Pons (tissue), 1 donor: ENCODE data around the gene LPGAT1.
"Not testable (repeated sequence)": the region's sequence is repeated elsewhere in the genome, so short reads cannot be mapped to it uniquely, and the experiment has no call there.

ENCODE experiments used
- DNase-seq: peaks from one replicate; pipeline ENCODE4 v3.0.0-alpha.2; 2016; ENCODE audit warnings: low spot score

LPGAT1 gene, protein sequence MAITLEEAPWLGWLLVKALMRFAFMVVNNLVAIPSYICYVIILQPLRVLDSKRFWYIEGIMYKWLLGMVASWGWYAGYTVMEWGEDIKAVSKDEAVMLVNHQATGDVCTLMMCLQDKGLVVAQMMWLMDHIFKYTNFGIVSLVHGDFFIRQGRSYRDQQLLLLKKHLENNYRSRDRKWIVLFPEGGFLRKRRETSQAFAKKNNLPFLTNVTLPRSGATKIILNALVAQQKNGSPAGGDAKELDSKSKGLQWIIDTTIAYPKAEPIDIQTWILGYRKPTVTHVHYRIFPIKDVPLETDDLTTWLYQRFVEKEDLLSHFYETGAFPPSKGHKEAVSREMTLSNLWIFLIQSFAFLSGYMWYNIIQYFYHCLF

DNA sequence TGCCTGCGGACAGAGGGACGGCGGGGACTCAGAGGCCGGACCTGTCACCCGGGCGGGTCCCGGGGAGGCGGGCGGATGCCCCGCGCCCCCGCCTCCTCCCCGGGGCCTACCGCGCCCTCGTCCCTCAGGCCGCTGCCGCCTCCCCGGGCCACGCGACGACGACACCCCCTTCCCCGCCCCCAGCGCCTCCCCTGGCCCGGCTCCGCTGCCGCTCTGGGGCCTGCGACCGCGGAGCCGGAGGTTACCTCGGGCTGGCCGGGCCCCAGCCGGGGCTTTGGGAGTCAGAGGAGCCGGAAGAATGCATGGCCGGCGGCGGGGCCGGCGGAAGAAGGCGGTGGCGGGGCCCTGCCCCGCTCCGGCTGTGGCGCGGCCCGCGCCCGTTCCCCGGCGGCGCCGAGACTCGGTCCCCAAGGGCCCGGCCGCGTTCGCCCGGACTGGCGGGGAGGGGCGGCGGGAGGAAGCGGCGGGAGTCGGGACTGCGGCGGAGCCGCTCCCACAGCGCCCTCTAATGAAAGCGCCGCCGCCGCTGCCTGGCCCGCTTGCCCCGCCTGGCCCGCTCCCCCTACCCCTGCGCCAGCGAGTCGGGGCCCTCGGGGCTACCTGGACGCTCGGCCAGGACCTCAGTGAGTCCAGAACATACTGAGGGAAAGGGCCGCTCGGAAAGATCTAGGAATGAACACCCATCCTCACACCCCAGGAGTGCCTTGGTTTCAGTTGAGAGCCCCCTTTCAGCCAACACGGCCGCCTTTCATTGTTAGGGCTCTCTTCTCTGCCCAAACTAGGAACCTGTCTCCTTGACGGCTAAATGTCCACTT lies at the start of gene LPGAT1:
Gene LPGAT1 (minus strand): TSS at position 436 of the 815 bp plus-strand sequence. CDS start 1,467 bp downstream, outside the sequence.
- DNase-seq: peak; percentile 64

DNA sequence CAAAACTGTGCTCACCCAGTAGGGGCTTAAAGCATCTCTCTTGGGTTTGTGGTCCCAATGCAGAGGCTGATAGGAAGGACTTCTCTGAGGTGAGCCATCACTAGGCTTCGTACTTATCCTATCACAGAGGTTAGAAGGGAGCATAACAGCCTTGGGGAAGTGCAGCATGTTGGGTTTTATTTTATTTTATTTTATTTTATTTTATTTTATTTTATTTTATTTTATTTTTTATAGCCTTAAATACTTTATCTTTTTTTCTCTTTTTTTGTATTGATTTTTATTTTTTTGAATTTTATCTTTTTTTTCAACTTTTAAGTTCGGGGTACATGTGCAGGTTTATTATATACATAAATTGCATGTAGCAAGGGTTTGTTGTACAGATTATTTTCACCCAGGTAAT lies 48.9 kb upstream of the LPGAT1 start:
- DNase-seq: no peak

DNA sequence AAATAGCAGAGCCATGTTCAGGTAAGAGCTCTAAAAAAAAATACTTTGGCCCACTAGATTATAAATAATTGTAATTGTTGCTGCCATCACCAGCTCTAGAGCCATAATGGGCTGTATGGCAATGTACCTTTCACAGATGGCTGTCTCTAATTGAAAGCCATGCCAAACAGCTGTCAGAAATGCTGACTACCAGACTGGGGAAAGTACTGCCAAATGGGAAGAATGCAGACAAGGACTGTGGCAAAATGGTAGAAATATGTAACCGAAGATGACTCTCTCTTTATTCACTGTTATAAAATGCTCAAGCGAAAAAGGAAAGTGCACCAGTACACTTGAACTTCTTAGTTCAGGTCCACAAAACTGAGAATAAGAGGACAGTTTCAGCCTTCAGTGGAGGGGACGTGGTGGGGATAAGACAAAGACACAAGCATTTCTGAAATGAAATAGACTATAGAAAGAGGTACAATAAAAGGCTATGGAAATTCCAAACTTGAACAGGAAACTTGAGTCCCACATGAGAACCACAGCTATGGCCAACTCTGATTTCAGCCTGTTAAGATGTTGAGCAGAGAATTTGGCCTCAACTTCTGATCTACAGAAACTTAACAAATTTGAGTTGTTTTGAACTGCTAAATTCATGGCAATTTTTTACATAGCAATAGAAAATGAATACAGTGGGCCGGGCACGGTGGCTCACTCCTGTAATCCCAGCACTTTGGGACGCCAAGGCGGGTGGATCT lies 46.5 kb upstream of the LPGAT1 start:
- no peak for DNase-seq

DNA sequence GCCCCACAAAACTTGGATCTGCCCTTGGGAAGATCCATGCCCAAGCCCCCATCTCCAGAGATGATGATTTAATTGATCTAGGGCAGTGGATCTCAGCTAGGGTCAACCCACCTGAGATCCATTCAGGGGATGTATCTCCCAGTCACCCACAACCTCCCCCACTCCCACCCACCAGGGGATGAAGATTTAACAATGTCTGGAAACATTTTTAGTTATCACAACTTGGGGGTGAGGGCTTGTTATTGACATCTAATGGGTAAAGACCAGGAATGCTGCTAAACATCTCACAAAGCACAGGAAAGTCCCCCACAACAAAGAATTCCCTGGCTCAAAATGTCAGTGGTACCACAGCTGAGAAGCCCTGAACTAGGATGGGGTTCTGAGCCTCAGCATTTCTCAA lies 45.0 kb upstream of the LPGAT1 start:
- DNase-seq: no peak

DNA sequence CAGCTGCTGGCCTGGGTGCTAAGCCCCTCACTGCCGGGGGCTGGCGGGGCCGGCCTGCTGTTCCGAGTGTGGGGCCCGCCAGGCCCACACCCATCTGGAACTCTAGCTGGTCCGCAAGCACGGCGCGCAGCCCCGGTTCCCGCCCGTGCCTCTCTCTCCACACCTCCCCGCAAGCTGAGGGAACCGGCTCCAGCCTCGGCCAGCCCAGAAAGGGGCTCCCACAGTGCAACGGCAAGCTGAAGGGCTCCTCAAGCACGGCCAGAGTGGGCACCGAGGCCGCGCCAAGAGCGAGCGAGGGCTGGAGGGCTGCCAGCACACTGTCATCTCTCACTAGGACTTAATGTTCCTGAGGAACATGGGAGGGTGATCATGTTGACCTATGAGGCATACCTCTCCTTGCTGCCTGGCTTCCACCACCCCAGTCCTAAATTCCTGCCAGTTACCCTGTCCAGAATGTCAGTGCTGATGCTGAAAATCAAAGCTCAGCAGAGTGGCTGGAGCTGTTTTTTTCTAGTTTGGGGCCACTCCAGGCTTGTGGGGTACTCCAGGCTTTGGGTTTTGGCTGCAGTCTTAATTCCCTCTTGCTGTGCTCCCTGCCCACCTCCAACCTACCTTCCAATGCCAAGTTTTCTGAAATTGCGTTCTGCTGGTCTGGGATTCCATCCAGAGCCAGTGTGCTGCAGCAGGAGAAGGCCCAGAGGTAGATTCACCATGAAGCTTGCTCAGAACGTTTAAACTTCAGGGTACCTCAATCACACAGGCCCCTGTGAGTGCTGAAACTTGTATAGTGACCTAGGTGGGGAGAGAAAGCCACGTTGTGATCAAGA lies 44.2 kb upstream of the LPGAT1 start:
- DNase-seq: no peak

DNA sequence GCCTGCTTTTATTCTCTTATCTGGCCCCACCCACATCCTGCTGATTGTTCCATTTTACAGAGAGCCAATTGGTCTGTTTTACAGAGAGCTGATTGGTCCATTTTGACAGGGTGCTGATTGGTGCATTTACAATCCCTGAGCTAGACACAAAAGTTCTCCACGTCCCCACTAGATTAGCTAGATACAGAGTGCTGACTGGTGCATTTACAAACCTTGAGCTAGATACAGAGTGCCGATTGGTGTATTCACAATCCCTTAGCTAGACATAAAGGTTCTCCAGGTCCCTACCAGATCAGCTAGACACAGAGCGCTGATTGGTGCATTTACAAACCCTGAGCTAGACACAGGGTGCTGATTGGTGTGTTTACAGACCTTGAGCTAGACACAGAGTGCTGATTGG lies 43.2 kb upstream of the LPGAT1 start:
- not testable (repeated sequence) for DNase-seq

DNA sequence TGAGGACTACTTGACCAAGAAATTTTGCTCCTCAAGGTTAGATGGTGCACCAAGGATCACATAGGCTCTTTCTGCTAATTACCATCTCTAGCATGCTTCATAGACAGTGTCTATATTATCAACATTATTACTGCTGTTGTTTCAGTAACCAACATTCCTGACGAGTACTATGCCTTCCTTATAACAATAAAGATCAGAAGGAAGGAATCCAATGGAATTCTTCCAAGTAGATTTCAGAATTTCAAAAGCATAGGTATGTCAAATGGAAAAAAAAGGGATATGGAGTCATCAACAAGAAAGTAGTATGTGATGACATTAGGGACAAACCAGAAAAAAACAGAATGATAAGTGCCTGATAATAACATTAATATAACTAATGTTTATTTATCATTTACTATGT lies 39.6 kb upstream of the LPGAT1 start:
- no peak for DNase-seq

DNA sequence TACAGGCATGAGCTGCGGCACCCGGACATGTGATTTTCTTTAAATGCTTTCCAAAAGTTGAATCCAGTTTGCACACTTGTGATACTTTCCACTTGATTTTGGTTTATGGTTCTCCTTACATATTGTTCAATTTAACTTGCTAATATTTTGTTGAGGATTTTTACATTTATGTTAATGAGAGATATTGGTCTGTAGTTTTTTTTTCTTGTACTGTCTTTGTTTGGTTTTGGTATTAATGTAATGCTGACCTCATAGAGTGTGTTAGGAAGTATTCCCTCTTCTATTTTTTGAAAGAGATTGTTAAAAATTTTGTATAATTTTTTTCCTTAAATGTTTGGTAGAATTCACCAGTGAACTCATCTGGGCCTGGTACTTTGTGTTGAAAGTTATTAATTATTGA lies 34.6 kb upstream of the LPGAT1 start:
- no peak for DNase-seq

DNA sequence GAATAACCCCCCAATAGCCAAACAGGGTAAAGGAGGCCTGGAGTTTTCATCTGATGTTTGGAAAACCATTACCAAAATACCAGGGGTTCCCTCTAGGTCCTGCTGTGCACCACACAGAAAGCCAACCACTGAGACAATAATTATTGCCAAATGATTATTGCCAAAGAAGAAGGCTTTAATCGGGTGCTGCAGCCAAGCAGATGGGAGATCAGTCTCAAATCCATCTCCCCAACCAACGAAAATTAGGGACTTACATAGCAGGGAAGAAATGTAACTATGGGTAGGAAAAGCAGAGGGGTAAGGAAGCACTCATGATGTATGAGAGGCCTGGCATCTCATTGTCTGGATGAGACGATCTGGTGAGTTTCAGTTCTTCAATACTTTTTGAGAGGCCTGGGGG lies 28.8 kb upstream of the LPGAT1 start:
- no peak for DNase-seq

DNA sequence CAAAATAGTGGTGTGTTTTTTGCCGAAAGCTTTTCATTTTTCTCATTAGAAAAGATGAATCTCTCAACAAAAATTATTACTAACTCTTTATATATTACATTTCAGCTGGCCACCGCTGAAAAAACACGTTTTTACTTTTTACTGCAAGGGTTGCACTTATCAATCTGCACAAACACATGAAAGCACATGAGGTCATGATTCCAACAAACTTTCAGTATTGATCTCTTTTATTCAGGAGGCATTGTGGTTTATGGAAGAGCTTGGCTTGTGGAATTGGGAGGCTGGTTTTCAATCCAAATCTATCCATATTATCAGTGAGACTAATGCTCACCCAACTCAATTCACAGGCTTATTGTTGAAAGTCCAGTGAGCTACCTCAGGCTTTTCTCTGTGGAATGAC lies 20.6 kb upstream of the LPGAT1 start:
- DNase-seq: no peak

DNA sequence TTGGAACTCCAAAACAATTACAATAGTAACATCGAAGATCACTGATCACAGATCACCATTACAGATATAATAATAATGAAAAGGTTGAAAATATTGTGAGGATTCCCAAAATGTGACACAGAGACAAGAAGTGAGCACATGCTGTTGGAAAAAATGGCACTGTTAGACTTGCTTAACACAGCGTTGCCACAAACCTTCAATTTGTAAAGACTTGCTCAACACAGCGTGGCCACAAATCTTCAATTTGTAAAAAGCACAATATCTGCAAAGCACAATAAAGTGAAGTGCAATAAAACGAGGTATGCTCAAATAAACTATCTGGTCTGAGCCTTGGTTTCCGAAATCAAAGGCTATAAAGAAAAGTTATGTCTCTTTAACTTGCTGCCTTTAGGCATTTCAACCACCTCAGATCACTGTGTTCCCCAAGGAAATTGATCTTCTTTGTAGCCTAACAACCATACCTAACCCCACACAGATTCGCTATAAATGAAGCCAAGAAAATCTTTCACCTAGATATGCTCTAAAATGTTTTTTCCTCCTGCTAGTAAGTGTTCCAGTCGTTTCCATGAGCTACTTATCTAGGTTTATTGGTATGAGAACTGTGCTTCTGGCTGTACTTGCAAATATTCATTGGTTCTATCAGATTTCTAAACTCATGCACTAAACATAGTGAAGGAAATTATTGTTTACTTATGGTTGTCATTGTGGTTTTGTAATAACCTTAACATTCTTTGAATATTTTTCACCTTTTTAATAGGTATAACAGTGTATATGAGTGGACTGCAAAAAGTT lies 13.1 kb upstream of the LPGAT1 start:
- no peak for DNase-seq

DNA sequence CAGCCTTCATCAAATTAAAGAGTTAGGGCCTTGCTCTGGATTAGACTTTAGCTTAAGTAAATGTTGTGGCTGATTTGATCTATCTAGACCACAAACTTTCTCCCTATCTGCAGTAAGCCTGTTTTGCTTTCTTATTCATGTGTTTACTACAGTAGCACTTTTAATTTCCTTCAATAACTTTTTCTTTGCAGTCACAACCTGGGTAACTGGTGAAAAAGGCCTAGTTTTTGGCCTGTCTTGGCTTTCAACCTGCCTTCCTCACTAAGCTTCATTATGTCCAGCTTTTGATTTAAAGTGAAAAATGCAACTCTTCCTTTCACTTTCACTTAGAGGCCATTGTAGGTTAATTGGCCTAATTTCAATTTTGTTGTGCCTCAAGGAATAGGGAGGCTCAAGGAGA lies 12.5 kb upstream of the LPGAT1 start:
- DNase-seq: no peak

DNA sequence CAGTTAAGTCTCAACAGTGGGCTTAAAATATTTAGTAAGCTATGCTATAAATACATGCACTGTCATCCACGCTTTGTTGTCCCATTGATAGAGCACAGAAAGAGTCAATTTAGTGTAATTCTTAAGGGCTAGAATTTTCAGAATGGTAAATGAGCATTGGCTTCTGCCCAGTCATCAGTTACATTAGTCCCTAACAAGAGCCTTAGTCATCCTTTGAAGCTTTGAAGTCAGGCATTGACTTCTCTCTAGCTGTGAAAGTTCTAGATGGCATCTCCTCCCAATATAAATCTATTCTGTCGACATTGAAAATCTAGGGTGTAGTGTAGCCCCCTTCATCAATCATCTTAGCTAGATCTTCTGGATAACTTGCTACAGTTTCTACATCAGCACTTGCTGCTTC lies 12.0 kb upstream of the LPGAT1 start:
- DNase-seq: no peak

DNA sequence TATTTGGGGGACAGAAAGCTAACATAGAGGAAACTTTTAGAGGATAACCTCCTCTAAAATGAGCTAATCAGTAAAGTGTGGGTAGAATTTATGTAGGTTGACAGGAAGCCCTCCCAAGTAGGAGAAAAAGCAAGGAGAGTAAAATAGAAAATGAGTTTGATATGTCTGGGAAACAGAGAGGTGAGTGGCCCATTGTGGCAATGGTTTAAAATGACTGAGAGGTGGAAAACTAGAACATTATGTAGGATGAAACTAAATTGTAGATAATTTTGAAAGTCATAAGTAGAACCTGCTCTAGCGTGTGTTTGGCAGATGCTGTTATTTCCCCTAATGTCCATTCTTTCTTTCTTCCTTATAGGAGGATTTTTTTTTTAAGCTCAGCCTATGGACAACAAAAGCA lies 8.5 kb upstream of the LPGAT1 start:
- no peak for DNase-seq

DNA sequence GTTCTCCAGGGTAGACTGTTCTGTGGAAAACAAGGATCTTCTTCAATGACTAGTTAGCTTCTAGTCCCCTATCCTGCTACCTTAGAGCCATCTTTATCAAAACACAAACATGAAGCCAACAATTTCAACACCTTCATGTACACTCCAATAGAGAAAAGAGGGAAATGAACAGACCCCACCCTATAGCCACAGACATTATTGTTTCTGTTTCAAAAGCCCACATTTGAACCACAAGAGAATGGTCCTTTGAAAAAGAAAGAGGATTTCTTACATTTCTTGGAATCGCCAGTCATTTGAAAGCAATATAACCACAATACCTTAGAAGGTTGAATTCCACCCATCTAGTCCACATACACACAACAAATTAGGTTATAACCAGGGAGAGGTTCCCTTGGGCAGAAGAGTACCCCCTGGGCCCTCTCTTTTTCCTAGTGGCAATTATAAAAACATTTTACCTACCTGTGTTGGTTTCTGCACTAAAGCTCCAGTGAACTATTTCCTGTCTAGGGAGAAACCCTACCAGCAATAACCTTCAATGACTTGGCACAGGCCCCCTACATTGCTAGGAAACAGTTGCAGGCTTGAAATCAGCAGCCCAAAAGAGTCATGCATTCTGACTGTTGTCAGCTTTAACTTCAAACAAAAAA lies 2.7 kb upstream of the LPGAT1 start:
- no peak for DNase-seq

DNA sequence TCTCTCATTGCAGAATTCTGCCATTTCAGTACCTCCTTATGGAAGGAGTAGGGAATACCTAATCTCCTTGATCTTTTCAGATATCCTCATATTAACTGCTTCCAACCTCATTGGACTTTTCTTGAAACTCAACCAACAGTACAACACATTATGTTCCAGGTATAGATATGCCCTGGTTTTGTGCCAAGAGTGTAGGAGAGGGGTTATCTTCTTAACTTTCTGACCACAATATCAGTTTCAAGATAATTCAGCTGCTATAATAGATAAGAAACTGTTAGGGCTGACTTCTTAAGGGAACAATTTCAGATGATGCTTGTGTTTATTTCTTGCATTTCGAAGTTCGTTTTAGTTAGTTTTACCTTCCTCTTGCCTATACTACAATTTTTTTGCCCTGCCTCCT lies 2.1 kb upstream of the LPGAT1 start:
- no peak for DNase-seq

DNA sequence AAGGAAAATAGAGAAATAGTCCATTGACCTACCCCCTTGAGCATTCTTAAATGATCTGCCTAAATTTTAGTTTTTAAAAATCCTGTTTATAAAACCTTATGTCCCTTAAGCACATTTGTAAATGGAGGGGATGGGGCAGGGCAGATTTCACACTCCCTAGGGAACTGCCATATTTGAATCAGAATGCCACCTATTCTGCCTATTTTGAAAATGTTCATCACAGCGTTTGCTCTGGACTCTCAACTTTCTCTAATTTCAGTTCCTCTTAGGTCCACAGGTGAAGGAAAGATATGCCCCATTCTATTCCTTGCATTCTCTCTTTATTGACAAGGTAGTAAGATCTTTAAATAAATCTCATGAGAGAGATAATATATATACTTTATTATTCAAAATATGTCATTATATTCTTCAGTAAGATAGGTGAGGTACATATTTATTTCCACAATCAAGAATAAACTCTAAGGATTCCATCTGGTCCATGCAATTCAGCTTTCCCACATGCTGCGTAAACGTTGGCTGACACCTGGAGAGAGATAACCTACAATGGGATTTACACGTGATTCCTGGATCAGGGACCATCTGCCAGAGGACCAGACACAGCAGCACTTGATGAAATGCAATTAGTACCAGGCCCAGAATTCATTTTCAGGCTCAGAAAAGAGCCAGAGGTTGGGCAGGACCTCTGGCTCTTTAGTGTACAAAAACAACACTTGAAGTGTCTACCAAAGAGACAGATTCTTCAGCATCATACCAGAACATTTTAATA lies 1.2 kb upstream of the LPGAT1 start:
- no peak for DNase-seq

DNA sequence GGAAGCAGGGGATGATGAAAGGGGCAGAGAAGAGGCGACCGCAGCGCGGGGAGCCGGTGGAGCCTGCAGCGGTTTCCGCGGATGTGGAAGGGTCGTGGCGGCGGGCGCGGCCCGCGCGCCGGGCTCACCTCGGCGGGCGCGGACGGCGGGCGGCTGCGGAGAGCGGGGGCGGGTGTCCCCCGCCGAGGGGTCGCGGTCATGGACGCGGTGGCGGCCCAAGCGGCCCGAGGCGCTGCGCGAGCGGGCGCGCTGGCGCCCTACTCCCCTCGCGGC lies 572 bp downstream of the LPGAT1 start:
- DNase-seq: no peak

DNA sequence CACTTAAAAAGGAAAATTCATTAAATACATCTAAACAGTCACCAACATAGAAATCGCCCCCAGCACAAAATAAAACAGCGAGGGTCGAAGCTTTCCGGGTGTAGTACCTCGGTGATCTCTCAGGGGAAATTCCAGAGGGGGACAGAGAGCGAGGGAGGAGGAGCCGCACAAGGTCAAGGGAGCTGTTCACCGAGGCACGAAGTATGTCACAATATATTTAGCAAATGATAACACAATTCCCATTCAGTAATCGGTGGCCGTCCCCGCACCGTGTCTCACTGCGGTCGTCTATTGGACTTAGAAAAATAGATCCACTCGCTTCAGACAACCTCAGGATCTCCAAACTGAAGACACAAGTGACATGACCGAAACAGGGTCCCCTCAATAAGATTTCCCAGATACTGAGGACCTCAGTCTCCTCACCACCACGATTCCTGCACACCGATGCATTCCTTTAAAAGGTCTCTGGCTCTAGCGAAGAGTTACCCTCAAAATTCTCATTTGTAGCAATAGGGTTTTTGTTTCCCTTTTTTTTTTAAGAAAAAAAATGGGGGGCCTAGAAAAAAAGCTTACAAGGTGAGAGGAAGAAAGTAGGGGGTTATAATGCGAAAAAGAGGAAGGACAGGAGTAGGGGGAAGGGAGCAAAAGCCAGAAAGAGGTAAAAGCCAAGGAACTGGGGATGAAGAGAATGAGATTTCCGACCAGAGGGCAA lies 1.1 kb downstream of the LPGAT1 start:
- peak; percentile 64 for DNase-seq
